Measurements from ENCODE around the gene VMP1. TPM values are rescaled to one million over a fixed set of nuclear protein-coding genes. Genes with fewer than 3 reads are reported as not detected.

VMP1 gene
- total RNA-seq, 2 experiments from 2014 or later, result 73.6 to 81.1 TPM

DNA sequence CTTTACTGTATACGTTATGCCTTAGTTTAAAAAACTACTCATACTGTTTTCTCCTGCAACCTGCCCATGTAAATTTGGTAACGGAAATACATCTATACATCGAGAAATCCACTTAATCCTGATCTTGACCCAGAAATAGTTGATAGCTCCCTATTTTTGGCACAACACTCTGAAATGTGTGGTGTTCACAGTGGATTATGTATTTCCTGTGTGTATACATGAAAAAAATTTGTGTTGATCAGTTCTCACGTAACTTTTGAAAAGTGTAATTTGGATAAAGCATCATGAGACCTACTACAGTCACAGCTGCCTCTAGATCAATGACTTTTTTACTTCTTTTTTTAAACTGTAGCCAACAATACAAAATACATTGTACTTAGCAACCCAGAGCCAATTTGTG, 90.7 kb downstream of the VMP1 start:
- ATAC-seq (ENCODE audit: poor library complexity) (no peak), DNase-seq (no peak)
- no peaks in the 10 kb centered on the region for H3K27me3 Mint-ChIP-seq
- H3K9me3 Mint-ChIP-seq, result no peaks in the 10 kb centered on the region
- intact Hi-C loops (cut with DNase I, micrococcal nuclease), result loop anchor here in 1 of 2 experiments (5.0 kb wide), 1 partner anchor 41 kb away; no protein-coding TSS in a partner anchor
- H3K36me3 Mint-ChIP-seq (ENCODE audit: low read depth), result peaks cover 17% of the 10 kb centered on the region
- TF ChIP-seq, protein P1, sequence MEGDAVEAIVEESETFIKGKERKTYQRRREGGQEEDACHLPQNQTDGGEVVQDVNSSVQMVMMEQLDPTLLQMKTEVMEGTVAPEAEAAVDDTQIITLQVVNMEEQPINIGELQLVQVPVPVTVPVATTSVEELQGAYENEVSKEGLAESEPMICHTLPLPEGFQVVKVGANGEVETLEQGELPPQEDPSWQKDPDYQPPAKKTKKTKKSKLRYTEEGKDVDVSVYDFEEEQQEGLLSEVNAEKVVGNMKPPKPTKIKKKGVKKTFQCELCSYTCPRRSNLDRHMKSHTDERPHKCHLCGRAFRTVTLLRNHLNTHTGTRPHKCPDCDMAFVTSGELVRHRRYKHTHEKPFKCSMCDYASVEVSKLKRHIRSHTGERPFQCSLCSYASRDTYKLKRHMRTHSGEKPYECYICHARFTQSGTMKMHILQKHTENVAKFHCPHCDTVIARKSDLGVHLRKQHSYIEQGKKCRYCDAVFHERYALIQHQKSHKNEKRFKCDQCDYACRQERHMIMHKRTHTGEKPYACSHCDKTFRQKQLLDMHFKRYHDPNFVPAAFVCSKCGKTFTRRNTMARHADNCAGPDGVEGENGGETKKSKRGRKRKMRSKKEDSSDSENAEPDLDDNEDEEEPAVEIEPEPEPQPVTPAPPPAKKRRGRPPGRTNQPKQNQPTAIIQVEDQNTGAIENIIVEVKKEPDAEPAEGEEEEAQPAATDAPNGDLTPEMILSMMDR (IDR thresholded peaks at IDR 0.05), result no peak
- H3K4me3 Mint-ChIP-seq, result peak overlapping the region; percentile 25
- CTCF ChIA-PET, result no interaction called here
- Histone ChIP-seq H3K9me3 (ENCODE audit: control insufficient read depth in 1 of 2, insufficient read depth in 1 of 2, low read length in 2 of 2) (no peaks in the 10 kb centered on the region), H3K4me3 (ENCODE audit: low read length) (no peak overlapping the region), H3K4me1 (ENCODE audit: insufficient read depth, low read length) (peaks cover 6% of the 10 kb centered on the region), H3K27ac (ENCODE audit: low read depth in 1 of 2, low read length in 2 of 2) (peak overlapping the region in 1 of 2 donors; percentile 13), H3K27me3 (ENCODE audit: control insufficient read depth in 1 of 2, insufficient read depth in 2 of 2, low read length in 2 of 2) (no peaks in the 10 kb centered on the region), H3K36me3 (ENCODE audit: insufficient read depth, low read length) (no peaks in the 10 kb centered on the region)
- H3K4me1 Mint-ChIP-seq (ENCODE audit: low read depth), result peaks cover 5% of the 10 kb centered on the region
- H3K27ac Mint-ChIP-seq, result peak overlapping the region; percentile 72
- POLR2A ChIA-PET, result interaction anchor here (0.7 kb wide), 1 partner anchor 9 kb away, joined by 3 read pairs; no protein-coding TSS in a partner anchor

DNA sequence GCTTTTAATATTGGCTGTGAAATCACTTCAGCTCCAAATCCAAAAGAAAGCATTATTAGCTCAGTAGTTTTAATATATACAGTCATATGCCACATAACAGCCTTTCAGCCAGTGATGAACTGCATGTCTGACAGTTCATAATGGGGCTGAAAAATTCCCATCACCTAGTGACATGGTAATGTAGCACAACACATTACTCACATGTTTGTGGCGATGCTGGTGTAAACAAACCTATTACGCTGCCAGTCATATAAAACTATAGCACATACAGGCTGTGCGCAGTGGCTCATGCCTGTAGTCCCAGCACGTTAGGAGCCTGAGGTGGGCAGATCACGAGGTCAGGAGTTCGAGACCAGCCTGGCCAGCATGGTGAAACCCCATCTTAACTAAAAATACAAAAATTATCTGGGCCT, 93.1 kb downstream of the VMP1 start:
- peaks cover 6% of the 10 kb centered on the region for H3K36me3 Mint-ChIP-seq (ENCODE audit: low read depth)
- Histone ChIP-seq H3K27me3 (ENCODE audit: control insufficient read depth in 1 of 2, insufficient read depth in 2 of 2, low read length in 2 of 2) (no peaks in the 10 kb centered on the region), H3K9me3 (ENCODE audit: control insufficient read depth in 1 of 2, insufficient read depth in 1 of 2, low read length in 2 of 2) (no peaks in the 10 kb centered on the region), H3K4me3 (ENCODE audit: low read length) (no peak overlapping the region), H3K36me3 (ENCODE audit: insufficient read depth, low read length) (no peaks in the 10 kb centered on the region), H3K27ac (ENCODE audit: low read depth in 1 of 2, low read length in 2 of 2) (no peak overlapping the region), H3K4me1 (ENCODE audit: insufficient read depth, low read length) (peaks cover 6% of the 10 kb centered on the region)
- no peaks in the 10 kb centered on the region for H3K27me3 Mint-ChIP-seq
- no peak overlapping the region for H3K4me3 Mint-ChIP-seq
- CTCF ChIA-PET, result interaction anchor here (1.4 kb wide), 1 partner anchor 52 kb away, joined by 3 read pairs; no protein-coding TSS in a partner anchor
- no peak overlapping the region for H3K27ac Mint-ChIP-seq
- POLR2A ChIA-PET, result no interaction called here
- no peaks in the 10 kb centered on the region for H3K9me3 Mint-ChIP-seq
- intact Hi-C loops (cut with DNase I, micrococcal nuclease), result no loop called here
- ATAC-seq (ENCODE audit: poor library complexity), result no peak
- H3K4me1 Mint-ChIP-seq (ENCODE audit: low read depth), result peaks cover 9% of the 10 kb centered on the region
- TF ChIP-seq, protein P1 (IDR thresholded peaks at IDR 0.05), result no peak
- peak in 2 of 14 experiments; percentile 47 to 62 for DNase-seq

DNA sequence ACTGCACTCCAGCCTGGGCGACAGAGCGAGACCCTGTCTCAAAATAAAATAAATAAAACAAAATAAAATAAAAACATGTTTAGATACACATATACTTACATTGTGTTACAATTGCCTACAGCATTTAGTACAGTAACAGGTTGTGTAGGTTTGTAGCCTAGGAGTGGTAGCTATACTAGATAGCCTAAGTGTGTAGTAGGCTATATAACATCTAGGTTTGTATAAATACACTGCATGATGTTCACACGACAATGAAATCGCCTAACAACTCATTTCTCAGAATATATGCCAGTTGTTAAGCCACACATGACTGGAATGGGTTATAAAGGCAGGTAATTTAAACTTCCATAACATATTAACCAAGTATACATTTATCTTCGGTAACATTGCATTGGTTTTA, 94.7 kb downstream of the VMP1 start:
- H3K36me3 ChIP-seq (ENCODE audit: insufficient read depth, low read length), result no peaks in the 10 kb centered on the region
- no peak for DNase-seq
- H3K27ac ChIP-seq (ENCODE audit: low read depth in 1 of 2, low read length in 2 of 2), result no peak overlapping the region
- no peaks in the 10 kb centered on the region for H3K9me3 ChIP-seq (ENCODE audit: control insufficient read depth in 1 of 2, insufficient read depth in 1 of 2, low read length in 2 of 2)
- H3K27ac Mint-ChIP-seq, result no peak overlapping the region
- intact Hi-C loops (cut with DNase I, micrococcal nuclease), result no loop called here
- ChIA-PET POLR2A (no interaction called here), CTCF (no interaction called here)
- ATAC-seq (ENCODE audit: poor library complexity), result no peak
- H3K4me3 ChIP-seq (ENCODE audit: low read length), result no peak overlapping the region
- no peaks in the 10 kb centered on the region for H3K27me3 Mint-ChIP-seq
- H3K4me1 Mint-ChIP-seq (ENCODE audit: low read depth), result peaks cover 6% of the 10 kb centered on the region
- no peaks in the 10 kb centered on the region for H3K36me3 Mint-ChIP-seq (ENCODE audit: low read depth)
- no peaks in the 10 kb centered on the region for H3K27me3 ChIP-seq (ENCODE audit: control insufficient read depth in 1 of 2, insufficient read depth in 2 of 2, low read length in 2 of 2)
- TF ChIP-seq, protein P1 (IDR thresholded peaks at IDR 0.05), result no peak
- H3K9me3 Mint-ChIP-seq, result no peaks in the 10 kb centered on the region
- no peak overlapping the region for H3K4me3 Mint-ChIP-seq
- peaks cover 6% of the 10 kb centered on the region for H3K4me1 ChIP-seq (ENCODE audit: insufficient read depth, low read length)
